ENCODE results near the gene NOXO1.

Gene NOXO1

GRCh38 chr16:1981398-1981836, at the start of gene NOXO1:
TSS of gene NOXO1 (minus strand) at chr16:1981469. CDS start at chr16:1981179, 290 bp downstream.
- Histone ChIP-seq H3K27me3 (ENCODE audit: insufficient read depth, low read length) (peaks cover 49% of the 10 kb centered on the region), H3K9ac (ENCODE audit: low read depth, low read length) (no peak within 1 kb of the TSS), H3K9me3 (ENCODE audit: insufficient read depth, low read depth, low read length) (no peaks in the 10 kb centered on the region), H3K36me3 (ENCODE audit: insufficient read depth, low read depth, low read length) (peaks cover 28% of the 10 kb centered on the region), H3K4me3 (ENCODE audit: low read length) (no peak within 1 kb of the TSS), H3K27ac (ENCODE audit: low read length) (no peak within 1 kb of the TSS), H3K4me1 (ENCODE audit: insufficient read depth, low read length) (peaks cover 9% of the 10 kb centered on the region; the same call in 1 of the 2 replicates)

GRCh38 chr16:2030036-2030435, 48.8 kb upstream of the NOXO1 start:
- Histone ChIP-seq H3K9me3 (ENCODE audit: insufficient read depth, low read depth, low read length) (no peaks in the 10 kb centered on the region), H3K4me3 (ENCODE audit: low read length) (no peak overlapping the region), H3K9ac (ENCODE audit: low read depth, low read length) (no peak overlapping the region), H3K36me3 (ENCODE audit: insufficient read depth, low read depth, low read length) (no peaks in the 10 kb centered on the region), H3K4me1 (ENCODE audit: insufficient read depth, low read length) (no peaks in the 10 kb centered on the region), H3K27ac (ENCODE audit: low read length) (no peak overlapping the region), H3K27me3 (ENCODE audit: insufficient read depth, low read length) (peaks cover 31% of the 10 kb centered on the region)

GRCh38 chr16:2029350-2029749, 48.1 kb upstream of the NOXO1 start:
- Histone ChIP-seq H3K27ac (ENCODE audit: low read length) (no peak overlapping the region), H3K9ac (ENCODE audit: low read depth, low read length) (no peak overlapping the region), H3K9me3 (ENCODE audit: insufficient read depth, low read depth, low read length) (no peaks in the 10 kb centered on the region), H3K4me3 (ENCODE audit: low read length) (no peak overlapping the region), H3K36me3 (ENCODE audit: insufficient read depth, low read depth, low read length) (no peaks in the 10 kb centered on the region), H3K27me3 (ENCODE audit: insufficient read depth, low read length) (peaks cover 35% of the 10 kb centered on the region), H3K4me1 (ENCODE audit: insufficient read depth, low read length) (no peaks in the 10 kb centered on the region)

- no peaks in the 10 kb centered on the region; the same call in 1 of the 2 replicates for H3K4me1 ChIP-seq (ENCODE audit: insufficient read depth, low read length)
- H3K36me3 ChIP-seq (ENCODE audit: insufficient read depth, low read depth, low read length): no peaks in the 10 kb centered on the region
- no peak overlapping the region for H3K9ac ChIP-seq (ENCODE audit: low read depth, low read length)
- H3K27me3 ChIP-seq (ENCODE audit: insufficient read depth, low read length): peaks cover 42% of the 10 kb centered on the region
- no peaks in the 10 kb centered on the region for H3K9me3 ChIP-seq (ENCODE audit: insufficient read depth, low read depth, low read length)
- no peak overlapping the region for H3K4me3 ChIP-seq (ENCODE audit: low read length)
- H3K27ac ChIP-seq (ENCODE audit: low read length): no peak overlapping the region
Observed at GRCh38 chr16:2028620-2029220, 47.5 kb upstream of the NOXO1 start.

- no peaks in the 10 kb centered on the region; the same call in 1 of the 2 replicates for H3K4me1 ChIP-seq (ENCODE audit: insufficient read depth, low read length)
- no peaks in the 10 kb centered on the region for H3K9me3 ChIP-seq (ENCODE audit: insufficient read depth, low read depth, low read length)
- H3K4me3 ChIP-seq (ENCODE audit: low read length): no peak overlapping the region
- H3K27ac ChIP-seq (ENCODE audit: low read length): no peak overlapping the region
- H3K9ac ChIP-seq (ENCODE audit: low read depth, low read length): no peak overlapping the region
- no peaks in the 10 kb centered on the region for H3K36me3 ChIP-seq (ENCODE audit: insufficient read depth, low read depth, low read length)
- peaks cover 43% of the 10 kb centered on the region for H3K27me3 ChIP-seq (ENCODE audit: insufficient read depth, low read length)
Observed at GRCh38 chr16:2028146-2028545, 46.9 kb upstream of the NOXO1 start.

GRCh38 chr16:2027024-2028010, 46.0 kb upstream of the NOXO1 start:
- Histone ChIP-seq H3K27me3 (ENCODE audit: insufficient read depth, low read length) (peaks cover 49% of the 10 kb centered on the region), H3K27ac (ENCODE audit: low read length) (no peak overlapping the region), H3K36me3 (ENCODE audit: insufficient read depth, low read depth, low read length) (no peaks in the 10 kb centered on the region), H3K4me3 (ENCODE audit: low read length) (peak overlapping the region; percentile 60), H3K9ac (ENCODE audit: low read depth, low read length) (no peak overlapping the region), H3K9me3 (ENCODE audit: insufficient read depth, low read depth, low read length) (no peaks in the 10 kb centered on the region), H3K4me1 (ENCODE audit: insufficient read depth, low read length) (no peaks in the 10 kb centered on the region; the same call in 1 of the 2 replicates)

GRCh38 chr16:2026461-2027023, 45.3 kb upstream of the NOXO1 start, which contains the start of gene NHERF2:
TSS of gene NHERF2 (plus strand) at chr16:2026902. CDS start at chr16:2027006, 104 bp downstream.
- Histone ChIP-seq H3K9ac (ENCODE audit: low read depth, low read length) (no peak within 1 kb of the TSS), H3K9me3 (ENCODE audit: insufficient read depth, low read depth, low read length) (no peaks in the 10 kb centered on the region), H3K4me1 (ENCODE audit: insufficient read depth, low read length) (no peaks in the 10 kb centered on the region; the same call in 1 of the 2 replicates), H3K27ac (ENCODE audit: low read length) (no peak within 1 kb of the TSS), H3K36me3 (ENCODE audit: insufficient read depth, low read depth, low read length) (no peaks in the 10 kb centered on the region), H3K27me3 (ENCODE audit: insufficient read depth, low read length) (peaks cover 56% of the 10 kb centered on the region), H3K4me3 (ENCODE audit: low read length) (peak within 1 kb of the TSS; percentile 60)

GRCh38 chr16:2025878-2026460, 44.7 kb upstream of the NOXO1 start:
- no peaks in the 10 kb centered on the region; the same call in 1 of the 2 replicates for H3K4me1 ChIP-seq (ENCODE audit: insufficient read depth, low read length)
- no peaks in the 10 kb centered on the region for H3K9me3 ChIP-seq (ENCODE audit: insufficient read depth, low read depth, low read length)
- H3K27me3 ChIP-seq (ENCODE audit: insufficient read depth, low read length): peaks cover 62% of the 10 kb centered on the region
- no peak overlapping the region; the same call in 1 of the 2 replicates for H3K4me3 ChIP-seq (ENCODE audit: low read length)
- H3K36me3 ChIP-seq (ENCODE audit: insufficient read depth, low read depth, low read length): no peaks in the 10 kb centered on the region
- no peak overlapping the region for H3K27ac ChIP-seq (ENCODE audit: low read length)
- no peak overlapping the region for H3K9ac ChIP-seq (ENCODE audit: low read depth, low read length)

GRCh38 chr16:2025251-2025650, 44.0 kb upstream of the NOXO1 start:
- Histone ChIP-seq H3K36me3 (ENCODE audit: insufficient read depth, low read depth, low read length) (no peaks in the 10 kb centered on the region), H3K9ac (ENCODE audit: low read depth, low read length) (no peak overlapping the region), H3K4me3 (ENCODE audit: low read length) (no peak overlapping the region), H3K27me3 (ENCODE audit: insufficient read depth, low read length) (peaks cover 69% of the 10 kb centered on the region), H3K9me3 (ENCODE audit: insufficient read depth, low read depth, low read length) (no peaks in the 10 kb centered on the region), H3K27ac (ENCODE audit: low read length) (no peak overlapping the region), H3K4me1 (ENCODE audit: insufficient read depth, low read length) (no peaks in the 10 kb centered on the region; the same call in 1 of the 2 replicates)

GRCh38 chr16:2024032-2024420, 42.8 kb upstream of the NOXO1 start:
- Histone ChIP-seq H3K27me3 (ENCODE audit: insufficient read depth, low read length) (peaks cover 81% of the 10 kb centered on the region), H3K9me3 (ENCODE audit: insufficient read depth, low read depth, low read length) (no peaks in the 10 kb centered on the region), H3K4me1 (ENCODE audit: insufficient read depth, low read length) (no peaks in the 10 kb centered on the region; the same call in 1 of the 2 replicates), H3K4me3 (ENCODE audit: low read length) (peak overlapping the region; percentile 66; the same call in 1 of the 2 replicates), H3K27ac (ENCODE audit: low read length) (no peak overlapping the region), H3K9ac (ENCODE audit: low read depth, low read length) (no peak overlapping the region), H3K36me3 (ENCODE audit: insufficient read depth, low read depth, low read length) (no peaks in the 10 kb centered on the region)

Measured in iPS-20b (cell line).